CD8-positive, alpha-beta memory T cell (primary cell): ENCODE data around the gene TTC31. TPM values are rescaled to one million over a fixed set of nuclear protein-coding genes. Genes with fewer than 3 reads are reported as not detected.

Experiments used
- CTCF ChIA-PET: fragments of 350-600 bp; sonication (Branson Sonifier 250); formaldehyde crosslinking; loops from one replicate; lab custom pipeline; 2021; ENCODE audit warnings: antibody characterized with exemption; lab: Charles Lee
- POLR2A ChIA-PET: fragments of 350-600 bp; sonication (Branson Sonifier 250); formaldehyde crosslinking; loops from one replicate; lab custom pipeline; 2021; ENCODE audit warnings: antibody characterized with exemption; lab: Charles Lee
- DNase-seq, 5 donors: peaks; one replicate each; pipeline versions ENCODE4 v3.0.0 to v3.0.0-alpha.2; 2020 to 2022; ENCODE audit warnings: mixed read lengths in 1 of 5
- H3K27ac ChIP-seq: one replicate; pipeline ENCODE4 v1.7.0; 2013; ENCODE audit warnings: low read depth, mild to moderate bottlenecking, low read length, moderate library complexity
- H3K27me3 ChIP-seq: 2 replicates; pipeline ENCODE4 v1.7.0; 2013; ENCODE audit warnings: low read length, mild to moderate bottlenecking; ENCODE audit not compliant: insufficient read depth, poor library complexity, severe bottlenecking
- H3K36me3 ChIP-seq: 2 replicates; pipeline ENCODE4 v1.7.0; 2013; ENCODE audit warnings: mild to moderate bottlenecking, low read length, moderate library complexity; ENCODE audit not compliant: insufficient read depth
- H3K4me1 ChIP-seq: 2 replicates; pipeline ENCODE4 v1.7.0; 2013; ENCODE audit warnings: mild to moderate bottlenecking, low read length, moderate library complexity; ENCODE audit not compliant: insufficient read depth
- H3K4me3 ChIP-seq: 2 replicates; pipeline ENCODE4 v1.7.0; 2013; ENCODE audit warnings: mild to moderate bottlenecking, low read length
- H3K9me3 ChIP-seq: 2 replicates; pipeline ENCODE4 v1.7.0; 2013; ENCODE audit warnings: mild to moderate bottlenecking, low read length
- H3K27ac Mint-ChIP-seq, 8 donors: one replicate each; pipeline ENCODE4 v1.8.0; 2020 to 2021; ENCODE audit warnings: mixed read lengths in 8 of 8, mild to moderate bottlenecking in 6 of 8, inconsistent platforms in 3 of 8, moderate library complexity in 3 of 8
- H3K27me3 Mint-ChIP-seq, 2 donors: one replicate each; pipeline ENCODE4 v1.8.0; 2020 to 2021; ENCODE audit warnings: mixed read lengths in 2 of 2, mild to moderate bottlenecking in 1 of 2, moderate library complexity in 1 of 2
- H3K36me3 Mint-ChIP-seq, 3 donors: one replicate each; pipeline ENCODE4 v1.8.0; 2020 to 2021; ENCODE audit warnings: mixed read lengths in 3 of 3, inconsistent platforms in 1 of 3, mild to moderate bottlenecking in 1 of 3
- H3K4me1 Mint-ChIP-seq, 3 donors: one replicate each; pipeline ENCODE4 v1.8.0; 2020 to 2021; ENCODE audit warnings: mixed read lengths in 3 of 3, inconsistent platforms in 1 of 3, mild to moderate bottlenecking in 1 of 3
- H3K4me3 Mint-ChIP-seq, 7 donors: one replicate each; pipeline ENCODE4 v1.8.0; 2020 to 2021; ENCODE audit warnings: mixed read lengths in 7 of 7, mild to moderate bottlenecking in 6 of 7, moderate library complexity in 4 of 7, inconsistent platforms in 2 of 7
- H3K9me3 Mint-ChIP-seq, 5 donors: one replicate each; pipeline ENCODE4 v1.8.0; 2020 to 2022; ENCODE audit warnings: mixed read lengths in 5 of 5, mild to moderate bottlenecking in 3 of 5, moderate library complexity in 2 of 5, inconsistent platforms in 1 of 5
- polyA plus RNA-seq: library from polyadenylated mRNA; unstranded; fragments of 300-500 nt; fragmentation: Illumina TruSeq; gene quantifications from one replicate; pipeline ENCODE4 v1.2.3, GENCODE V29; 2021
- total RNA-seq, 2 experiments: library from RNA; stranded (reverse); gene quantifications; one replicate each; pipeline ENCODE4 v1.2.3, GENCODE V29; 2021

Gene TTC31
- total and polyA plus RNA-seq, 3 experiments from 2014 or later = 20.5 to 28.0 (median 26.4) TPM

DNA sequence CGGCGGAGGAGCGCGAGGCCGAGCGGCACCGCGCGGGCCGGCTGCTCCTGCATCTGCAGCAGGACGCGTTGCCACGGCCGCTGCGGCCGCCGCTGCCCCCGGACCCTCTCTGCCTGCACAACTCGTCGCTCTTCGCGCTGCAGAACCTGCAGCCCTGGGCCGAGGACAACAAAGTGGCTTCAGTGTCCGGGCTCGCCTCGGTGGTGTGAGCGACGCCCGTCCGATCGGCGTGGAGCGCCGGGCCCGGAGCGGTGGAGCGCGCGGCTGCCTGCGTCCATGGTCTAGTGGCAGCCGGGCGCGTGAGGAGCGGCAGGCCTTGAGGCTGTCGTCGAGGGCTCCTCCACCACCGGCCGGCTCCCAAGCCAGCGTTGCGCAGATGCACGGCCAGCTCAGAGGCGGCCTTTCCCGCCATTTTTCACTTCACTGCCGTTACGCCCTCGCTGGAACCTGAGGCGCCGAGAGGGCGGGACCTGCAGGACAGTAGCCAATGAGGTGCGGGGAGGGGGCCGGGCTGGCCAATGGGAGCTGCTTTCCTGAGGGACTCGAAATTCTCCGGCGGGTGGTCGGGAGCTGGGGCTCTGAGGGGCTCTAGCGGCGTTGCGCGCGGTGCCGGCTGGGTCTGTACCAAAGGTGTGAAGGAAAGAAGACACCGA is 33.2 kb downstream of the TTC31 start:
- Histone ChIP-seq H3K4me1 (peaks cover 33% of the 10 kb centered on the region), H3K27ac (no peak overlapping the region), H3K27me3 (peaks cover 76% of the 10 kb centered on the region), H3K36me3 (no peaks in the 10 kb centered on the region), H3K9me3 (no peaks in the 10 kb centered on the region), H3K4me3 (no peak overlapping the region)
- ChIA-PET POLR2A (interaction anchor here (1.0 kb wide), 2 partner anchors 9 to 10 kb away, joined by 3 read pairs; partner anchors contain the start of gene PCGF1), CTCF (interaction anchor here (2.0 kb wide), 1 partner anchor 33 kb away, joined by 6 read pairs; the partner anchor contains the start of genes CCDC142 and TTC31)
- Mint-ChIP-seq H3K36me3 (no peaks in the 10 kb centered on the region), H3K4me3 (peak overlapping the region in 6 of 7 donors; percentile 66 to 86 (median 74)), H3K27me3 (peaks cover 61 to 79% of the 10 kb centered on the region in 2 donors), H3K27ac (peak overlapping the region in 1 of 8 donors; percentile 61), H3K9me3 (no peaks in the 10 kb centered on the region), H3K4me1 (peaks cover 15 to 32% (median 18%) of the 10 kb centered on the region in 3 donors)
- DNase-seq = peak; percentile 28 to 78 (median 62)

DNA sequence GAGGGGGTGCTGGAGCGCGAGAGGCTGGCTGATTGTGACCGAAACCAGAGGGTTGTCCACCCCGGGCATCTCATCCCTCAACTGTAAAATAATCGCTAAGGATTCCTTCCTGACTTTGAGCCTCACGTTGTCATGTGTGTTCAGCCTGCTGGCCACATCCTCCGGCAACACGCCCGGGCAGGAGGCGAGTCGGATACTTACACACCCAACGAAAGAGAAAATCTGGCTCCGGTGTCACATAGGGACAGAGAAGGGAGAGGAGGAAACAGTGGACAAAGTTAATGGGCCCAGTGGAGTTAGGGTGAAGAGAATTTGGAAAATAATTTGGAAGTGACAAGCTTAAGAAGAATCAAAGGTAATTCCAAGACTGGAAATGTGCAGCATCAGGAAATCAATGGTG is 33.8 kb downstream of the TTC31 start:
- H3K27ac ChIP-seq = no peak overlapping the region
- Mint-ChIP-seq H3K27me3 (peaks cover 58 to 75% of the 10 kb centered on the region in 2 donors), H3K4me3 (peak overlapping the region; percentile 66 to 84 (median 74)), H3K27ac (peak overlapping the region in 2 of 8 donors; percentile 51 to 61), H3K9me3 (no peaks in the 10 kb centered on the region), H3K4me1 (peaks cover 15 to 32% (median 18%) of the 10 kb centered on the region in 3 donors), H3K36me3 (no peaks in the 10 kb centered on the region)
- H3K9me3 ChIP-seq = no peaks in the 10 kb centered on the region
- no peak overlapping the region for H3K4me3 ChIP-seq
- peaks cover 33% of the 10 kb centered on the region for H3K4me1 ChIP-seq
- H3K36me3 ChIP-seq = no peaks in the 10 kb centered on the region
- ChIA-PET POLR2A (interaction anchor here (1.0 kb wide), 2 partner anchors 9 to 10 kb away, joined by 3 read pairs; partner anchors contain the start of gene PCGF1), CTCF (interaction anchor here (2.0 kb wide), 1 partner anchor 34 kb away, joined by 6 read pairs; the partner anchor contains the start of genes CCDC142 and TTC31)
- H3K27me3 ChIP-seq = peaks cover 76% of the 10 kb centered on the region
- no peak for DNase-seq

DNA sequence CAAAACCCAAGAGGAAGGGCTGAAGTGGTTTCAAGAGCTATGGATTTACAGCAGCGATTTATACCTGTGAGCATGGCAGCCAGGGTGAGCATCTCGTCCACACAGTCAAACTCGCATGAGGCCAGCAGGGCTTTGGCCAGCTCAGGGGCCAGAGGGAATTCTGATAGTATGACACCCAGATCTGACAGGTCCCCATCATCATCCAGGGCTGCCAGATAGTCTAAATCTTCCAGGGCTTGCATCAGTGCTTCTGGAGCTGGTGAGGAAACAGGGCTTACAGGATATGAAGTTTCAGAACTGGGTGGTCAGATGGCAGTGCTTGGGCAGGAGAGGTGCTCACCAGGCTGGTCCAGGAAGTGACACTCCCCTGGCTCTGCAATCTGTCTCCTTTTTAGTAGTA is 39.6 kb downstream of the TTC31 start:
- no peak overlapping the region for H3K27ac Mint-ChIP-seq
- Histone ChIP-seq H3K36me3 (peaks cover 12% of the 10 kb centered on the region), H3K27ac (no peak overlapping the region), H3K4me1 (no peaks in the 10 kb centered on the region), H3K27me3 (peaks cover 32% of the 10 kb centered on the region), H3K9me3 (no peaks in the 10 kb centered on the region), H3K4me3 (no peak overlapping the region)
- H3K27me3 Mint-ChIP-seq = peaks cover 31 to 34% of the 10 kb centered on the region in 2 donors
- ChIA-PET POLR2A (interaction anchor here (0.6 to 0.8 kb wide), 2 partner anchors 8 to 59 kb away, joined by 3 to 6 read pairs; no protein-coding TSS in a partner anchor), CTCF (interaction anchor here (1.2 kb wide), 1 partner anchor 40 kb away, joined by 3 read pairs; the partner anchor contains the start of genes CCDC142 and TTC31)
- H3K36me3 Mint-ChIP-seq = peaks cover 10 to 17% (median 15%) of the 10 kb centered on the region in 3 donors
- H3K9me3 Mint-ChIP-seq = no peaks in the 10 kb centered on the region
- DNase-seq = no peak
- H3K4me1 Mint-ChIP-seq = peaks cover 3 to 6% (median 4%) of the 10 kb centered on the region in 3 donors
- H3K4me3 Mint-ChIP-seq = no peak overlapping the region

DNA sequence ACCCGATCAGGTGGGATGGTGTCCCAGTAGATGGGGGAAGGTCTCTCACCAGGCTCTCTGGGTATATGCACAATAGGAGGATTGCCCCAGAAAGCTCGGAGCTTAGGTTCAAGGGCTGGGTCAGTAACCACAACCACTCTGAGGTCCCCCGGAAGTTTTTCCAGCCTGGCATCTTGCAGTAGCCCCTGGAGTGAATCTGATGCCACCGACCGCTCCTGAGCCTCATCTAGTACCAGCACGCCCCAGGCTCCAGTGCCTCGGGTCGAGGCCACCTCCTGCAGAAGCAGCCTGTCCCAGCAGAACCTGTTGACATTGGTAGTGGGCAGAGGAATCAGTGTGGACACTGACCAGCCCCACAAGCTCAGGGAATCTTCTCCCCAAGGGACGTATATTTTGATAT is 41.1 kb downstream of the TTC31 start:
- Mint-ChIP-seq H3K36me3 (peaks cover 15 to 30% (median 17%) of the 10 kb centered on the region in 3 donors), H3K4me1 (peaks cover 14 to 21% (median 17%) of the 10 kb centered on the region in 3 donors), H3K27me3 (peaks cover 19% of the 10 kb centered on the region in 2 donors), H3K9me3 (no peaks in the 10 kb centered on the region), H3K27ac (no peak overlapping the region), H3K4me3 (no peak overlapping the region)
- Histone ChIP-seq H3K27me3 (peaks cover 17% of the 10 kb centered on the region), H3K4me3 (no peak overlapping the region), H3K9me3 (no peaks in the 10 kb centered on the region), H3K36me3 (peaks cover 12% of the 10 kb centered on the region), H3K27ac (no peak overlapping the region), H3K4me1 (peaks cover 10% of the 10 kb centered on the region)
- CTCF ChIA-PET = no interaction called here
- no peak for DNase-seq
- POLR2A ChIA-PET = interaction anchor here (0.7 kb wide), 1 partner anchor 15 kb away, joined by 4 read pairs; no protein-coding TSS in a partner anchor

DNA sequence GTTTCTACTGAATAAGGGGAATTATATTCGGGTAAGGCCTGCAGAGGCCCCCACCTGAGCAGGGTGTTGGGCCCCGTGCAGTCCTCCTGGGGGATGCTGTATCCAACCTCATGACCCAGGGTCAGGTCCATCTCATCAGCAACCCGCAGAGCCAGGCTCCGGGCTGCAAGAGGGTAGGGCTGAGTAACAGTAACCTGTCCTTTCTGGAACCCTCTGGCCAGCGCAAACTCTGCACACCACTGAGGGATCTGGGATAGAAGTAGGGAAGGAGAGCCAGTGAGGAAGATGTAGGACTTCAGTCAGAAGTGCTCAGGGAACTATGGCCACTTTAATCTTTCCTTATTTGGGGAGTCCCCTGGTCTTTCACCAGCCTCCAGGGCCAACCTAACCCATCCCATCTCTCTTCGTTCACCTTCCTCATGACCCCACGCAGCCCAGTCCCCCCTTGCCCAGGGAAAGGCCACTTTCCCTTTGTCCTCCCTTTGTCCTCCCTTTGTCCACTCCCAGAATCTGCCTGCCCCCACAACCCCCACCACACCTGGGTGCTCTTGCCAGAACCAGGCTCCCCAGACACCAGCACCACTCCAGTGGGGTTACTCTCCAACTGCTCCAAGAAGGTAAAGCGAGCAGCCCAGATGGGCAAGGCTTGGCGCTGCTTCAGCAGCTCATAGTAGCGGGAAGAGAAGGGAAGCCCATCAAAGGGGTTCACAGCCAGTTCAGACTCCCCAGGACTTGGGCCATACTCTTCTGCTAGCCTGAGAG is 42.3 kb downstream of the TTC31 start:
- ChIA-PET POLR2A (interaction anchor here (0.9 kb wide), 1 partner anchor 68 kb away, joined by 3 read pairs; no protein-coding TSS in a partner anchor), CTCF (interaction anchor here (1.1 kb wide), 1 partner anchor 42 kb away, joined by 4 read pairs; the partner anchor contains the start of genes CCDC142 and TTC31)

DNA sequence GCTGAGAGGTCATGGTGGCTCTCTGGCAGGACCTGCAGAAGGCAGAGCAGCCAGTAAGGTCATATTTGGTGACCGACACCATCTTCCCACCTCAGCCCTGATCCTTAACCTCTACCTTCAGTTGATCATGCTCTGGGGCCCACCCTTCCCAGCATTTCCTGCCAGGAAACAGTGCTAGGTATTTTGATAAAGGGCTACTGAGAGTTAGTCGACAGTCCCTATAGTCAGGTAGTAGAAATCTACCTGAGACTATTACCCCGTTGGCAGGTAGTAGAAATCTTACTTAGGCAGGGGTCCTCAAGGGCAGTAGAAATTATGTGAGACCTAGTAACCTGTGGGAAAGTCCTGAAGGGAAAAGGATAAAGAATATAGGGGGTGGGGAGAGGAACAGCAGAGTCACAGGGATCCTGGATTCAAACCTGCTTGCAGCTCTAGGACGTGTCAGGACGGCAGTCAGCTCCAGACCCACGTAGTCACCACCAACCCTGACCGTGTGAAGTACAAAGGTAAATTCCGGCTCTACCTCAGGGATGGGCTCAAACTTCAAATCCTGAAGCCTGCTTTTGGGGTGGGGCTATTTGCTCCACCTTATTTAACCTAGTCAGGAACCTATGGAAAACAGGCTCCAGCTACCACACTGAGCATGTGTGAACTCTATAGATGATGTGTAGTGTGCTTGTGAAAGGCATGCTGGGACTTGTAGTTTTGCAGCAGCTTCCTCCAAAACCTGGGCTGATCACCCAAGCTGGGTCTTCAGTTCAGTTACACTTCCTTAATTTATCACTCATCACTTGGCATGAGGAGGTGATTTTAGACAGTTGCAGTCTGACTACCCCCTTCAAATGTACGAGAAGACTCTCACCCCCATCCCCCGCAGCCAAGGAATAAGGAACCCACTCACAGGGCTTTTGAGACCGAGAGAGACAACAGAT is 43.1 kb downstream of the TTC31 start, which contains the start of gene DQX1:
Gene DQX1 (minus strand): TSS at position 515 of the 932 bp plus-strand sequence. CDS start 502 bp downstream, at position 13.
- H3K4me3 Mint-ChIP-seq = peak within 1 kb of the TSS in 2 of 7 donors; percentile 64 to 82
- POLR2A ChIA-PET = interaction anchor here (0.9 to 1.3 kb wide), 3 partner anchors 23 to 68 kb away, joined by 3 read pairs; partner anchors contain the start of genes CCDC142 and TTC31
- CTCF ChIA-PET = interaction anchor here (1.1 to 1.7 kb wide), 3 partner anchors 26 to 43 kb away, joined by 3 to 5 read pairs (median 4); partner anchors contain the start of genes CCDC142, LBX2 and TTC31
- H3K27ac Mint-ChIP-seq = peak within 1 kb of the TSS in 6 of 8 donors; percentile 12 to 71 (median 49)
- no peak for DNase-seq
- Histone ChIP-seq H3K4me1 (peaks cover 17% of the 10 kb centered on the region), H3K36me3 (peaks cover 12% of the 10 kb centered on the region), H3K4me3 (no peak within 1 kb of the TSS), H3K9me3 (no peaks in the 10 kb centered on the region), H3K27ac (no peak within 1 kb of the TSS), H3K27me3 (no peaks in the 10 kb centered on the region)
- H3K4me1 Mint-ChIP-seq = peaks cover 20 to 29% (median 24%) of the 10 kb centered on the region in 3 donors
- no peaks in the 10 kb centered on the region for H3K9me3 Mint-ChIP-seq
- peaks cover 0 to 5% of the 10 kb centered on the region in 2 donors for H3K27me3 Mint-ChIP-seq
- peaks cover 15 to 39% (median 17%) of the 10 kb centered on the region in 3 donors for H3K36me3 Mint-ChIP-seq

More for the DNA sequence above, 42.3 kb downstream of the TTC31 start:
- Mint-ChIP-seq H3K36me3 (peaks cover 15 to 38% (median 17%) of the 10 kb centered on the region in 3 donors), H3K27me3 (peaks cover 7 to 8% of the 10 kb centered on the region in 2 donors), H3K9me3 (no peaks in the 10 kb centered on the region), H3K4me3 (no peak overlapping the region), H3K4me1 (peaks cover 15 to 23% (median 18%) of the 10 kb centered on the region in 3 donors), H3K27ac (peak overlapping the region in 2 of 8 donors; percentile 45 to 71)
- Histone ChIP-seq H3K9me3 (no peaks in the 10 kb centered on the region), H3K27me3 (peaks cover 5% of the 10 kb centered on the region), H3K4me3 (no peak overlapping the region), H3K36me3 (peaks cover 12% of the 10 kb centered on the region), H3K4me1 (peaks cover 12% of the 10 kb centered on the region), H3K27ac (no peak overlapping the region)
- DNase-seq = no peak
